GM19438 (cell line): Measurements from ENCODE around the gene CACNA2D1.

ENCODE experiments used
- ATAC-seq: cut with Tn5 transposase; IDR thresholded peaks from one replicate; pipeline ENCODE4 v1.9.1; 2021; ENCODE audit warnings: low read depth; ENCODE audit not compliant: unreplicated experiment

CACNA2D1 gene

DNA sequence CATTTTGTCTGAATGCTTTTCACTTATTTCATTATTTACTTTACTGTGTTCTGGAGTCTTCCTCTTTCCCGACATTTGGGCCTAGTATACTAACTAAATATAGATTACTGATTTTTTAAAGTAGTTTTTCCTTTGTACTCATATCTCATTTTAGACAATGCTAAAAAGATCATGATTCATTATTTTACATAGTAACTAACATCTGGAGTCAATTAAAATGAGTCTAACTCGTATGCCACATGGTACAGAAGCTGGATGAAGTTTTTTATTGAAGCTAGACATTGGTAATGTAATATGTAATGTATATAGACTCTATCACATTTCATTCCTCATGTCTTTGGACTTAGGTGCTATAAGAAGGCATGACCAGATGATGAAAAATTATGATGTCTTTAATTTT is 517.4 kb downstream of the CACNA2D1 start:
- ATAC-seq, result no peak

- ATAC-seq, result peak; percentile 66
These were observed 518.0 kb downstream of the CACNA2D1 start for GRCh38 chr7:81925530-81925929.

GRCh38 chr7:81924494-81924893 is 519.1 kb downstream of the CACNA2D1 start:
- ATAC-seq, result no peak

GRCh38 chr7:81919494-81919893 is 524.1 kb downstream of the CACNA2D1 start:
- ATAC-seq, result no peak

- ATAC-seq, result no peak
These were observed 535.4 kb downstream of the CACNA2D1 start for GRCh38 chr7:81908220-81908619.

GRCh38 chr7:81903115-81903514 is 540.5 kb downstream of the CACNA2D1 start:
- no peak for ATAC-seq

- ATAC-seq, result no peak
These were observed 541.0 kb downstream of the CACNA2D1 start for GRCh38 chr7:81902536-81902935.
